Thyroid gland (tissue), 4 donors: Measurements from ENCODE around the gene DNAJC25. TPM values are rescaled to one million over a fixed set of nuclear protein-coding genes. Genes with fewer than 3 reads are reported as not detected.
A peak's percentile ranks its signal among the peaks of the same experiment; 100 is the strongest.

Source experiments
- DNase-seq, 2 donors: peaks; one replicate each; pipeline ENCODE4 v3.0.0-alpha.2; 2019
- H3K27ac ChIP-seq, 3 donors: fragments of 200-600 bp; sonication (generic); 1 replicate in 2 of 3; 2 replicates in 1 of 3; pipeline ENCODE4 v1.5.1; 2016 to 2019; ENCODE audit warnings: mild to moderate bottlenecking in 1 of 3, moderate library complexity in 1 of 3
- H3K27me3 ChIP-seq: fragments of 200-600 bp; sonication (generic); one replicate; pipeline ENCODE4 v1.5.1; 2019
- H3K36me3 ChIP-seq, 2 donors: fragments of 200-600 bp; sonication (generic); one replicate each; pipeline ENCODE4 v1.5.1; 2016 to 2019
- H3K4me1 ChIP-seq, 2 donors: fragments of 200-600 bp; sonication (generic); one replicate each; pipeline ENCODE4 v1.5.1; 2017 to 2019
- H3K4me3 ChIP-seq, 3 donors: fragments of 200-600 bp; sonication (generic); replicated peaks in 1 of 3; 1 replicate in 2 of 3; 2 replicates in 1 of 3; pipeline ENCODE4 v1.5.1; 2016; ENCODE audit warnings: mild to moderate bottlenecking in 1 of 3
- H3K9me3 ChIP-seq: fragments of 200-600 bp; sonication (generic); one replicate; pipeline ENCODE4 v1.5.1; 2017
- POLR2A ChIP-seq, 2 donors: fragments of 450-650 bp; IDR thresholded peaks; one replicate each; pipeline ENCODE4 v1.6.1; 2017; ENCODE audit warnings: antibody characterized with exemption in 2 of 2, mild to moderate bottlenecking in 2 of 2, moderate library complexity in 1 of 2
- WGBS, 2 donors: methylation state at CpG; one replicate each; pipeline ENCODE4 v1.1.5; 2017; 5-methylcytosine and 5-hydroxymethylcytosine counted together
- intact Hi-C: fragments of 100-400 bp; cut with DNase I; formaldehyde crosslinking; loops from one replicate; pipeline ENCODE4 v1.15.1; 2023
- total RNA-seq, 4 donors: library from RNA; depleted of rRNA; stranded (reverse); fragments of >200 nt; gene quantifications; one replicate each; pipeline ENCODE4 v1.2.3, GENCODE V29; 2016
- TF ChIP-seq, protein P1 (sequence below), 6 experiments: fragments of 200-600 bp in 3 of 6; fragments of 450-650 bp in 3 of 6; sonication (generic) in 3 of 6; IDR thresholded peaks; one replicate each; pipeline ENCODE4 v1.5.1; 2016 to 2019; ENCODE audit warnings: antibody characterized with exemption in 6 of 6, mild to moderate bottlenecking in 2 of 6, inconsistent platforms in 1 of 6, moderate library complexity in 1 of 6

The DNAJC25 gene
- total RNA-seq, 4 donors from 2014 or later: 6.0 to 15.2 (median 10.8) TPM

- intact Hi-C loops: no loop called here
- Histone ChIP-seq H3K4me1 (no peaks in the 10 kb centered on the region), H3K27ac (no peak overlapping the region), H3K4me3 (no peak overlapping the region), H3K27me3 (no peaks in the 10 kb centered on the region), H3K36me3 (no peaks in the 10 kb centered on the region), H3K9me3 (no peaks in the 10 kb centered on the region)
- no peak for TF ChIP-seq POLR2A (IDR thresholded peaks at IDR 0.05)
- TF ChIP-seq, protein P1, sequence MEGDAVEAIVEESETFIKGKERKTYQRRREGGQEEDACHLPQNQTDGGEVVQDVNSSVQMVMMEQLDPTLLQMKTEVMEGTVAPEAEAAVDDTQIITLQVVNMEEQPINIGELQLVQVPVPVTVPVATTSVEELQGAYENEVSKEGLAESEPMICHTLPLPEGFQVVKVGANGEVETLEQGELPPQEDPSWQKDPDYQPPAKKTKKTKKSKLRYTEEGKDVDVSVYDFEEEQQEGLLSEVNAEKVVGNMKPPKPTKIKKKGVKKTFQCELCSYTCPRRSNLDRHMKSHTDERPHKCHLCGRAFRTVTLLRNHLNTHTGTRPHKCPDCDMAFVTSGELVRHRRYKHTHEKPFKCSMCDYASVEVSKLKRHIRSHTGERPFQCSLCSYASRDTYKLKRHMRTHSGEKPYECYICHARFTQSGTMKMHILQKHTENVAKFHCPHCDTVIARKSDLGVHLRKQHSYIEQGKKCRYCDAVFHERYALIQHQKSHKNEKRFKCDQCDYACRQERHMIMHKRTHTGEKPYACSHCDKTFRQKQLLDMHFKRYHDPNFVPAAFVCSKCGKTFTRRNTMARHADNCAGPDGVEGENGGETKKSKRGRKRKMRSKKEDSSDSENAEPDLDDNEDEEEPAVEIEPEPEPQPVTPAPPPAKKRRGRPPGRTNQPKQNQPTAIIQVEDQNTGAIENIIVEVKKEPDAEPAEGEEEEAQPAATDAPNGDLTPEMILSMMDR (IDR thresholded peaks at IDR 0.05): no peak
- no peak for DNase-seq
- WGBS, 2 donors: 62 to 74% methylated on average over 6 of the region's 6 CpGs
Observed at GRCh38 chr9:111657051-111657450, 25.9 kb downstream of the DNAJC25 start.

DNA sequence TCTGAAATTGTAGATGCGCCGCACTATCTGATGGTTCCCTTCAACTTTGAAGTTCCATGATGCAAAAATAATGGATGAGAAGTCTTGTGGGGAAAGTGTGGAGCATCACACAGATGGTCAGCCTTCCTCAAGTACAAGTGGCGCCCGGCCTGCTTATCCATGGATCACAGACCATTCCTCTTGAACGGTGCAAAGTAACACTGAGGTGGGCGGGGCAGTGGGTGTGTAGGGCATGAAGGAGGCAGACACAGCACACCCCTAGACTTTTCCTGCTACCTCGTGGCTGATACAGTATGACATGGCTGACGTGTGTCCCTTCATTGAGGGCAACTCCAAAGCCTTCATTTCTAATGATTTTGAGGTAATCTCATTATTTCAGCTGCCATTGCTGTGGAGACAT lies 27.8 kb downstream of the DNAJC25 start:
- no peak overlapping the region for H3K4me3 ChIP-seq
- no peak for DNase-seq
- intact Hi-C loops: no loop called here
- no peaks in the 10 kb centered on the region for H3K27me3 ChIP-seq
- H3K36me3 ChIP-seq: no peaks in the 10 kb centered on the region
- TF ChIP-seq POLR2A (IDR thresholded peaks at IDR 0.05): no peak
- TF ChIP-seq, protein P1 (IDR thresholded peaks at IDR 0.05): no peak
- peaks cover 0 to 4% of the 10 kb centered on the region in 2 donors for H3K4me1 ChIP-seq
- no peak overlapping the region for H3K27ac ChIP-seq
- 68 to 72% methylated on average over 8 of the region's 8 CpGs for WGBS, 2 donors
- H3K9me3 ChIP-seq: no peaks in the 10 kb centered on the region

- Histone ChIP-seq H3K27me3 (no peaks in the 10 kb centered on the region), H3K9me3 (no peaks in the 10 kb centered on the region), H3K4me3 (no peak overlapping the region), H3K36me3 (no peaks in the 10 kb centered on the region), H3K27ac (no peak overlapping the region), H3K4me1 (peaks cover 0 to 4% of the 10 kb centered on the region in 2 donors)
- WGBS, 2 donors: 91 to 96% methylated on average over 3 of the region's 3 CpGs
- DNase-seq: no peak
- intact Hi-C loops: no loop called here
- TF ChIP-seq, protein P1 (IDR thresholded peaks at IDR 0.05): no peak
- TF ChIP-seq POLR2A (IDR thresholded peaks at IDR 0.05): no peak
Observed at GRCh38 chr9:111659691-111660090, 28.6 kb downstream of the DNAJC25 start.

GRCh38 chr9:111661150-111661801 lies 30.1 kb downstream of the DNAJC25 start, which contains the start of gene GNG10:
TSS of gene GNG10 (plus strand) at chr9:111661605. CDS start at chr9:111661635, 30 bp downstream.
- Histone ChIP-seq H3K27me3 (no peaks in the 10 kb centered on the region), H3K27ac (peak within 1 kb of the TSS; percentile 45 to 78 (median 69)), H3K36me3 (no peaks in the 10 kb centered on the region), H3K9me3 (no peaks in the 10 kb centered on the region), H3K4me3 (peak within 1 kb of the TSS; percentile 27 to 63 (median 61)), H3K4me1 (peaks cover 0 to 4% of the 10 kb centered on the region in 2 donors)
- TF ChIP-seq POLR2A (IDR thresholded peaks at IDR 0.05): peak in 1 of 2 donors; percentile 70
- TF ChIP-seq, protein P1 (IDR thresholded peaks at IDR 0.05): no peak
- peak; percentile 52 to 58 for DNase-seq
- intact Hi-C loops: no loop called here
- WGBS, 2 donors: 1 to 2% methylated on average over 12 to 30 of the region's 61 CpGs

DNA sequence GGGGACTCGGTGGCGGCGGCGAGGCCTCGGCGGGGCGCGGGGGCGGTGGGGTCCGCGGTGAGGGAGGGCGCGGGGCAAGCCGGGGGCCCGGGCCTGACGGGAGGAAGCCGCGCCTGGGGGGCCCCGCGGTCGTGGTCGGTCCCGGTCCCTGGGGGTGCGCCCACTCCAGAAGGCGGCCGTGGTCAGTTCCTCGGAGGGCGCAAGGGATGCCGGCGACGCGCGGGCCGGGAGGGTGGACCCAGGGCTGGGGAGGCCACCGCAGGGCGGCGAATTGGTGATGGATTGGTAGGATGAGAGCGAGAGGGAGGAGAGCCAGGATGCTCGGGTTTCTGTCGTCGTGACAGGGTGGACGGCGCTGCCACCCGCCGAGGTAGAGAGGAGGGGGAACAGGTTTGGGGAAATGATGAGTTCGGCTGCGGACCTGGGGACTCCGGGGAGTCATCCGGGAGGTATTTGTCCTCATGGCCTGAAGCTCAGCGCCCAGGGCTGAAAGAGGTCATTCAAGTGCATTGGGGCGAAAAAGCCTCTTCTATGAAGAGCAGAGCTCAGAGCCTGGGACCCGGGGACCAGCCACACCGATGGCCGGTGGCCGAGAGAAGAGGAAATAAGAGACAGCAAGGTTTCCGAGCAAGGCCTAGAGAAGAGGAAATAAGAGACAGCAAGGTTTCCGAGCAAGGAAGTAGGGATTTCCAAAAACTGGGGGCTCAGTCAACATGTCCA lies 30.8 kb downstream of the DNAJC25 start:
- no peak for TF ChIP-seq POLR2A (IDR thresholded peaks at IDR 0.05)
- TF ChIP-seq, protein P1 (IDR thresholded peaks at IDR 0.05): no peak
- H3K27ac ChIP-seq: peak overlapping the region; percentile 45 to 78 (median 69)
- H3K4me3 ChIP-seq: peak overlapping the region; percentile 27 to 63 (median 61)
- WGBS, 2 donors: 0 to 2% methylated on average over 27 to 29 of the region's 57 CpGs
- peak; percentile 45 to 46 for DNase-seq
- H3K36me3 ChIP-seq: peaks cover 4% of the 10 kb centered on the region in 2 donors
- intact Hi-C loops: no loop called here
- no peaks in the 10 kb centered on the region for H3K9me3 ChIP-seq
- peaks cover 0 to 4% of the 10 kb centered on the region in 2 donors for H3K4me1 ChIP-seq
- H3K27me3 ChIP-seq: no peaks in the 10 kb centered on the region
